ENCODE results near the gene SLC35F2.

The SLC35F2 gene

DNA sequence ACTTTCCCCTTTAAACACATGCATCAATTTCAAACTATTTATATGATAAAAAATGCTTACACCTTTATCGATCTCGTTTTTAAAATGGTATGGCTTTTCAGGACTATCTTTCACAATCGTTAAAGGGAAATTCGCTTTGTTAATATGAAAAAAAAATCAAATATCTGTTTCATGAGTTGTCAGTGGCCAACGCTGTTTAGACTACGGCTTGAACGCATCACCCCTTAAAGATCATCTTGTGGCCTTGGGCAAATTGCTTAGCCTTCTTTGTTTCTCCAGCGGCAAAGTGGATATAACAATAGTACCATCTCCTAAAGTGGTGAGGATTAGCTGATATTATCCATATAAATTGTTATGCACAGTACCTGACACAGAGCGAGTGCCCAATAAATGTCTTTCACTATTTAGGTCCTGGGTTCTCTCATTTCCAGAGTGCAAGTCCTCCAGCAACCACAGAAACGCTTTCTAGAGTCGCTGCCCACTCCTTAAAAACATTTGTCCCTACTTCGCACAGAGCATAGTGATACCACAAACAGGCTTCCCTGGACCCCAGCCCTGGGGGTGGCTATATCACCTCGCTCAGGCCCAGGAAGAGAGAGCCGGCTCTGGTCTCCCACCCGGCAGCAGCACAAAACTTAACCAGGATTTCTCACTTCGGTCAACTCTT lies 904 bp downstream of the SLC35F2 start:
- Histone ChIP-seq H3K9ac (ENCODE audit: low read length) (peak overlapping the region; percentile 79), H3K4me3 (ENCODE audit: low read depth, low read length) (peak overlapping the region; percentile 80), H3K27me3 (ENCODE audit: control insufficient read depth, insufficient read depth, low read length) (peaks cover 13% of the 10 kb centered on the region), H3K9me3 (ENCODE audit: control insufficient read depth, insufficient read depth, low read depth, low read length) (no peaks in the 10 kb centered on the region), H3K36me3 (ENCODE audit: control insufficient read depth, insufficient read depth, low read length) (no peaks in the 10 kb centered on the region), H3K4me1 (ENCODE audit: control insufficient read depth, insufficient read depth, low read length) (no peaks in the 10 kb centered on the region), H3K27ac (ENCODE audit: low read depth, low read length) (no peak overlapping the region)

DNA sequence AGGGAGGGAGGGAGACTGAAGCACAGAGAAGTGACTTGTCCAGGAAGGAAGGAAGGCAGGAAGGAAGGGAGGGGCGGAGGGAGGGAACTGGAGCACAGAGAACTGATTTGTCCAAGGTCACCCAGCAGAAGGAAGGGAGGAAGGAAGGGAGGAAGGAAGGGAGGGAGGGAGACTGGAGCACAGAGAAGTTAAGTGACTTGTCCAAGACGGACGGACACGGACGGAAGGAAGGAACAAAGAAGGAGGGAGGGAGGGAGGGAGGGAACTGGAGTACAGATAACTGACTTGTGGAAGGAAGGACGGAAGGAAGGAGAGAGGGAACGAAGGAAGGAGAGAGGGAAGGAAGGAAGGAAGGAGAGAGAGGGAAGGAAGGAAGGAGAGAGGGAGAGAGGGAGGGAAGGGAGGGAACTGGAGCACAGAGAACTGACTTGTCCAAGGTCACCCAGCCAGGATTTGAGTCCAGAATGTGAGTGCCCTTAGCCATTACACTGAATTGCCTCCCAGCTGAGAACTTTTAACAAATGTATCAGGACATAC lies 1.5 kb downstream of the SLC35F2 start:
- no peak overlapping the region for H3K9ac ChIP-seq (ENCODE audit: low read length)
- peak overlapping the region; percentile 80 for H3K4me3 ChIP-seq (ENCODE audit: low read depth, low read length)

DNA sequence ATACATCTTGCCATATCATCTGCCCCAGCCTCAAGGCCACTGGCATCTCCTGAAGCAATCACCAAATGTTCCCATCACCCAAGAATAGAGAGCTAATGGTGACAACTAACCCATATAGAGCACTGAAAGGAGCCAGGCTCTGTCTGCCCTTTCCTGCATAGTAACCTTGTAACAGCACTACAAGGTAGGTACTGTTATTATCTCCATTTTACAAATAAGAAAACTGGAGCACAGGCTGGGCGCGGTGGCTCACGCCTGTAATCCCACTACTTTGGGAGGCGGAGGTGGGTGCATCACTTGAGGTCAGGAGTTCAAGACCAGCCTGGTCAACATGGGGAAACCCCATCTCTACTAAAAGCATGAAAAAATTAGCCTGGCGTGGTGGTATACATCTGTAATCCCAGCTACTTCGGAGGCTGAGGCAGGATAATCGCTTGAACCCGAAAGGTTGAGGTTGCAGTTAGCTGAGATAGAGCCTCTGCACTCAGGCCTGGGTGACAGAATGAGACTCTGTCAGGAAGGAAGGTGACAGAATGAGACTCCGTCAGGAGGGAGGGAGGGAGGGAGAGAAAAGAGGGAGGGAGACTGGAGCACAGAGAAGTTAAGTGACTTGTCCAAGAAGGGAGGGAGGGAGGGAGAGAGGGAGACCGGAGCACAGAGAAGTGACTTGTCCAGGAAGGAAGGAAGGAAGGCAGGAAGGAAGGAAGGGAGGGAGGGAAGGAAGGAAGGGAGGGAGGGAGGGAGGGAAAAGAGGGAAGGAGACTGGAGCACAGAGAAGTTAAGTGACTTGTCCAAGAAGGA lies 2.2 kb downstream of the SLC35F2 start:
- peak overlapping the region; percentile 80 for H3K4me3 ChIP-seq (ENCODE audit: low read depth, low read length)
- H3K27me3 ChIP-seq (ENCODE audit: control insufficient read depth, insufficient read depth, low read length) = peaks cover 13% of the 10 kb centered on the region
- no peaks in the 10 kb centered on the region for H3K36me3 ChIP-seq (ENCODE audit: control insufficient read depth, insufficient read depth, low read length)
- H3K4me1 ChIP-seq (ENCODE audit: control insufficient read depth, insufficient read depth, low read length) = peaks cover 3% of the 10 kb centered on the region; the same call in 1 of the 2 replicates
- H3K9ac ChIP-seq (ENCODE audit: low read length) = no peak overlapping the region
- H3K9me3 ChIP-seq (ENCODE audit: control insufficient read depth, insufficient read depth, low read depth, low read length) = no peaks in the 10 kb centered on the region
- H3K27ac ChIP-seq (ENCODE audit: low read depth, low read length) = no peak overlapping the region

More for the DNA sequence above, 1.5 kb downstream of the SLC35F2 start:
- Histone ChIP-seq H3K36me3 (ENCODE audit: control insufficient read depth, insufficient read depth, low read length) (no peaks in the 10 kb centered on the region), H3K27me3 (ENCODE audit: control insufficient read depth, insufficient read depth, low read length) (peaks cover 13% of the 10 kb centered on the region), H3K4me1 (ENCODE audit: control insufficient read depth, insufficient read depth, low read length) (no peaks in the 10 kb centered on the region; the same call in 1 of the 2 replicates), H3K9me3 (ENCODE audit: control insufficient read depth, insufficient read depth, low read depth, low read length) (no peaks in the 10 kb centered on the region), H3K27ac (ENCODE audit: low read depth, low read length) (no peak overlapping the region)

DNA sequence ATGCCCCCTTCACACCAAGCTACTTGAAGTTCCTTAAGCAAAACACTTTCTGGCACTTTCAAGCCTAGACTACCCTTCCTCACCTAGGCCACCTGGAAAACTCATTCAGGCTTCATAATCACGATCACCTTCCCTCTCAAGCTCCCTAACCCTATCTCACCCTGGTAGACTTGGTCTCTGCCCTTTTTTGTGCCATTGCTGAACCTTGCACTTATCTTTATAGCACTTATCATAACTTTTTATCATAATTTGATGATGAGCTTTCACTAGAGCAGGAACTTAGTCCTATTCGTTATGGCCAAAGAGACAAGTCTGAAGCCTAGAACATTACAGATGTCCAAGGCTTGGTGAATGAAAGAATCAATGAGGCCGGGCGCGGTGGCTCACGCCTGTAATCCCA lies 5.5 kb downstream of the SLC35F2 start:
- Histone ChIP-seq H3K36me3 (ENCODE audit: control insufficient read depth, insufficient read depth, low read length) (no peaks in the 10 kb centered on the region), H3K4me1 (ENCODE audit: control insufficient read depth, insufficient read depth, low read length) (peaks cover 7% of the 10 kb centered on the region; the same call in 1 of the 2 replicates), H3K9me3 (ENCODE audit: control insufficient read depth, insufficient read depth, low read depth, low read length) (no peaks in the 10 kb centered on the region), H3K9ac (ENCODE audit: low read length) (no peak overlapping the region), H3K27me3 (ENCODE audit: control insufficient read depth, insufficient read depth, low read length) (peaks cover 10% of the 10 kb centered on the region), H3K27ac (ENCODE audit: low read depth, low read length) (no peak overlapping the region), H3K4me3 (ENCODE audit: low read depth, low read length) (no peak overlapping the region)

DNA sequence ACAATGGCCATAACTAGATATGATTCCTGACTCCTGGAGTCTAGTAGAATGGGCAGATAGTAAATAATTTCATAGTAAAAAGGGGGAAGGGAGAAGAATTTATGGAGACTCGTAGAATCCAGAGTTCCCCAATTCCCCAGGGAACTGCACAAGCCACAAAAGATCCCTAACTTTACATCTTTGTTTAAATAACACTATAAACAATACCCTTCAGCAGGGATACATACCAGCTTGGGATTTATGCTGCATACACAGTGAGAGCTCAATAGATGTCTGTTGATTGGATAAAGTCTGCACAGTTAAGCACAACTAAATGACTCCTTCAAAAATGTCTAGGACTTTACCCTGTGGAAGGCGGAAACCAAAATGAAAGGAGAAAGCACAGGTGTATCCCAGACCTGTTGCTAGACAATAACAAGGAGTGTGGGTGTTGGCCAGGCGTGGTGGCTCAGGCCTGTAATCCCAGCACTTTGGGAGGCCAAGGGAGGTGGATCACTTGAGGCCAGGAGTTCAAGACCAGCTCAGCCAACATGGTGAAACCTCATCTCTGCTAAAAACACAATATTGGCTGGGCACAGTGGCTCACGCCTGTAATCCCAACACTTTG lies 6.8 kb downstream of the SLC35F2 start:
- H3K9me3 ChIP-seq (ENCODE audit: control insufficient read depth, insufficient read depth, low read depth, low read length) = no peaks in the 10 kb centered on the region
- no peaks in the 10 kb centered on the region for H3K27me3 ChIP-seq (ENCODE audit: control insufficient read depth, insufficient read depth, low read length)
- H3K9ac ChIP-seq (ENCODE audit: low read length) = no peak overlapping the region
- no peak overlapping the region for H3K4me3 ChIP-seq (ENCODE audit: low read depth, low read length)
- H3K27ac ChIP-seq (ENCODE audit: low read depth, low read length) = no peak overlapping the region
- no peaks in the 10 kb centered on the region for H3K36me3 ChIP-seq (ENCODE audit: control insufficient read depth, insufficient read depth, low read length)
- peaks cover 7% of the 10 kb centered on the region; the same call in 1 of the 2 replicates for H3K4me1 ChIP-seq (ENCODE audit: control insufficient read depth, insufficient read depth, low read length)

DNA sequence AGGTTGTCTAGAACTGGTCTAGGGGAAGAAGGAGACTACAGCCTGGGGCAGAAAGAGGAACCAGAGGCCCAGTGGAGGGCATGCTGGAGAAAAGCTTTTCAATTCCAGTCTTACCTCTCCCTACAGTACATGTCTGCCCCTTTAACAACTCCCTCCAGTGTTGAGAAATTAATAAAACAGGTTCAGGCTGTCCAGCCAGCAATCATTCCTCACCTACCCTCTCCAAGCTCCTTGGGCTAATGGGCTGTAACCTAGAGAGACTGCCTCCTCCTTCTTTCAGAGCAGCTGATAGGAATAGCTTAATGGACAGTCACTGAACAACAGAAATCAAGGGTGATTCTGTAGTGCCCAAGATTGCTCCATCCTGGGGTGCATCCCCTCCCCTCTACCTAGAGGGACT lies 8.8 kb downstream of the SLC35F2 start:
- Histone ChIP-seq H3K36me3 (ENCODE audit: control insufficient read depth, insufficient read depth, low read length) (no peaks in the 10 kb centered on the region), H3K27ac (ENCODE audit: low read depth, low read length) (no peak overlapping the region), H3K4me1 (ENCODE audit: control insufficient read depth, insufficient read depth, low read length) (peaks cover 7% of the 10 kb centered on the region; the same call in 1 of the 2 replicates), H3K27me3 (ENCODE audit: control insufficient read depth, insufficient read depth, low read length) (no peaks in the 10 kb centered on the region), H3K9me3 (ENCODE audit: control insufficient read depth, insufficient read depth, low read depth, low read length) (no peaks in the 10 kb centered on the region), H3K4me3 (ENCODE audit: low read depth, low read length) (no peak overlapping the region), H3K9ac (ENCODE audit: low read length) (no peak overlapping the region)

DNA sequence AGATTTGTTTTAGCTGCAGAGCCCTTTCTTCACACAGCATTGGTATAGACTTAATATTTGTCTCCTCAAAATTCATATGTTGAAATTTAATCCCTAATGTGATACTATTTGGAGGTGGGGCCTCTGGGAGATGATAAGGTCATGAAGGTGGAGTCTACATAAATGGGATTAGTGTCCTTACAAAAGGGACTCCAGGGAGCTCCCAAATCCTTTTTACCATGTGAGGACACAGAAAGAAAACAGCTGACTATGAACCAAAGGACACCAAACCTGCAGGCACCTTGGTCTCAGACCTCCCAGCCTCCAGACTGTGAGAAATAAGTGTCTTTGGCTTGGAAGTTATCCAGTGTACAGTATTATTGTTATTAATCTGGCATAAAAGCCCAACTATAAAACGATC lies 10.2 kb downstream of the SLC35F2 start:
- no peak overlapping the region for H3K9ac ChIP-seq (ENCODE audit: low read length)
- no peaks in the 10 kb centered on the region for H3K9me3 ChIP-seq (ENCODE audit: control insufficient read depth, insufficient read depth, low read depth, low read length)
- no peak overlapping the region for H3K4me3 ChIP-seq (ENCODE audit: low read depth, low read length)
- no peaks in the 10 kb centered on the region for H3K36me3 ChIP-seq (ENCODE audit: control insufficient read depth, insufficient read depth, low read length)
- no peak overlapping the region for H3K27ac ChIP-seq (ENCODE audit: low read depth, low read length)
- peaks cover 7% of the 10 kb centered on the region; the same call in 1 of the 2 replicates for H3K4me1 ChIP-seq (ENCODE audit: control insufficient read depth, insufficient read depth, low read length)
- H3K27me3 ChIP-seq (ENCODE audit: control insufficient read depth, insufficient read depth, low read length) = no peaks in the 10 kb centered on the region

DNA sequence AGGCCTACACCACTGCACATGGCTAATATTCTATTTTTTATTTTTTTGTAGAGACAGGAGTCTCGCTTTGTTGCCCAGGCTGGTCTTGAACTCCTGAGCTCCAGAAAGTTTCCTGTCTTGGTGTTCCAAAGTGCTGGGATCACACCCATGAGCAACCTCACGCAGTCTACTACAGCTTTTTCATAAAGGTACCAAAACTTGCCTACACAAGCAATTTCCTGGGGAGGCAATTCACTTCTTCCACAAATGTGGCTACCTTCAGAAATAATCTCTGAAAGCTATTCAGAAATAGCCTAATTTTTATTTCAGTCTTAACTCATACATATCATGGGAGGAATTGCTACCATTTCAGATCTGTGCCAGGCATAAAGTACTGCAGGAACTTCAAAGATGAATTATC lies 11.4 kb downstream of the SLC35F2 start:
- Histone ChIP-seq H3K9me3 (ENCODE audit: control insufficient read depth, insufficient read depth, low read depth, low read length) (no peaks in the 10 kb centered on the region), H3K4me1 (ENCODE audit: control insufficient read depth, insufficient read depth, low read length) (peaks cover 7% of the 10 kb centered on the region; the same call in 1 of the 2 replicates), H3K36me3 (ENCODE audit: control insufficient read depth, insufficient read depth, low read length) (no peaks in the 10 kb centered on the region), H3K4me3 (ENCODE audit: low read depth, low read length) (no peak overlapping the region), H3K27ac (ENCODE audit: low read depth, low read length) (no peak overlapping the region), H3K9ac (ENCODE audit: low read length) (no peak overlapping the region), H3K27me3 (ENCODE audit: control insufficient read depth, insufficient read depth, low read length) (no peaks in the 10 kb centered on the region)

DNA sequence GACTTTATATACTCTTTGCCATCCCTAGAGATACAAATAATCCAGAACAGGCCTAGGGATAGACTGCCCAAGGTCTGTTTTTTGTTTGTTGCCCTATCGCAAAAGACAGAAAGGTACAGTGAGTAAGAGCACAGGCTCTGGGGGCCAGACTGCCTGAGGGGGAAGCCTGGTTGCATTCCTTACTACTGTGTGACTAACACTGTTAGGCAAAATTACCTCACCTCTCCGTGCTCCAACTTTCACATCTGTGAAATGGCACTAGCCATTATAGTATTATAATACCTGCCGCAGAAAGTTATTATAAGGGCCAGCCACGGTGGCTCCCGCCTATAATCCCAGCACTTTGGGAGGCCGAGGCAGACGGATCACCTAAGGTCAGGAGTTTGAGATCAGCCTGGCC lies 14.5 kb downstream of the SLC35F2 start:
- no peaks in the 10 kb centered on the region for H3K27me3 ChIP-seq (ENCODE audit: control insufficient read depth, insufficient read depth, low read length)
- H3K4me3 ChIP-seq (ENCODE audit: low read depth, low read length) = no peak overlapping the region
- peaks cover 17% of the 10 kb centered on the region for H3K4me1 ChIP-seq (ENCODE audit: control insufficient read depth, insufficient read depth, low read length)
- no peaks in the 10 kb centered on the region for H3K9me3 ChIP-seq (ENCODE audit: control insufficient read depth, insufficient read depth, low read depth, low read length)
- H3K9ac ChIP-seq (ENCODE audit: low read length) = no peak overlapping the region
- H3K27ac ChIP-seq (ENCODE audit: low read depth, low read length) = no peak overlapping the region
- H3K36me3 ChIP-seq (ENCODE audit: control insufficient read depth, insufficient read depth, low read length) = no peaks in the 10 kb centered on the region

DNA sequence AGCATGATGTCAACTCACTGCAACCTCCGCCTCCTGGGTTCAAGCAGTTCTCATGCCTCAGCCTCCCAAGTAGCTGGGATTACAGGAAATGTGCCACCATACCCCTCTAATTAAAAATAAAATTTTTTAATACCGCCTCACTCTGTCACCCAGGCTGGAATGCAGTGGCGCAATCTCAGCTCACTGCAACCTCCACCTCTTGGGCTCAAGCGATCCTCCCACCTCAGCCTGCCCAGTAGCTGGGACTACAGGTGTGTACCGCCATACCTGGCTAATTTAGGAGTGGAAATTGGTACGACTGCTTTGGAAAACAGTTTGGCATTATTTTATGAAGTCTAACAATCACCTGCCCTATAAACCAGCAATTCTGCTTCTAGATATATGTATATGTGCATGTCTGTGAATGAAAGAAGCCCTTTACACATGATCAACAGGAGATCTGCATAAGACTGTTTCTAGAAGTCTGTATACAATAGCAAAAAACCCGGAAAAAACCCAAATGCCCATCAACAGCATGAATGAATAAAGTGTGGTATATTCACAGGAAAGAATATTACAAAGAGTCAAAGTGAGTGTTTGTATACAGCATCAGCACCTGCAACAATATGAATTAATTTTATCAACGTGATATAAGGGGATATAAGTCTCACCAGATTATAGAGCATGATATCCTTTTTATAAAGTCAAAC lies 16.0 kb downstream of the SLC35F2 start:
- Histone ChIP-seq H3K36me3 (ENCODE audit: control insufficient read depth, insufficient read depth, low read length) (no peaks in the 10 kb centered on the region), H3K9ac (ENCODE audit: low read length) (no peak overlapping the region), H3K4me3 (ENCODE audit: low read depth, low read length) (no peak overlapping the region), H3K4me1 (ENCODE audit: control insufficient read depth, insufficient read depth, low read length) (peaks cover 13% of the 10 kb centered on the region), H3K27me3 (ENCODE audit: control insufficient read depth, insufficient read depth, low read length) (no peaks in the 10 kb centered on the region), H3K27ac (ENCODE audit: low read depth, low read length) (no peak overlapping the region), H3K9me3 (ENCODE audit: control insufficient read depth, insufficient read depth, low read depth, low read length) (no peaks in the 10 kb centered on the region)
